ENCODE results near the gene OLFM3. TPM values are rescaled to one million over a fixed set of nuclear protein-coding genes. Genes with fewer than 3 reads are reported as not detected.

The OLFM3 gene
- total RNA-seq, 1 experiment from 2014 or later, result 0.26 TPM

GRCh38 chr1:101875891-101876290 is 120.8 kb downstream of the OLFM3 start:
- H2BK12ac ChIP-seq (ENCODE audit: insufficient read length, low read depth, low read length), result no peak overlapping the region
- H2BK5ac ChIP-seq (ENCODE audit: insufficient read length, low read length), result no peak overlapping the region
- no peak overlapping the region for H3T11ph ChIP-seq (ENCODE audit: low read length)
- H2AFZ ChIP-seq (ENCODE audit: low read length), result no peak overlapping the region
- H3K18ac ChIP-seq (ENCODE audit: insufficient read length, low read depth, low read length), result no peak overlapping the region
- no peak overlapping the region for H3K9ac ChIP-seq (ENCODE audit: extremely low read depth, insufficient read length, low read length)
- H2BK15ac ChIP-seq (ENCODE audit: low read depth, low read length), result no peak overlapping the region
- H3K56ac ChIP-seq (ENCODE audit: insufficient read length, low read depth, low read length), result no peak overlapping the region
- H4K20me1 ChIP-seq (ENCODE audit: control insufficient read depth, insufficient read depth, insufficient read length), result no peaks in the 10 kb centered on the region
- Mint-ChIP-seq H3K4me1 (no peaks in the 10 kb centered on the region), H3K36me3 (ENCODE audit: insufficient read depth in 1 of 3, low read depth in 3 of 3) (no peaks in the 10 kb centered on the region), H3K4me3 (no peak overlapping the region), H3K27me3 (ENCODE audit: low read depth) (no peaks in the 10 kb centered on the region), H3K27ac (no peak overlapping the region), H3K9me3 (no peaks in the 10 kb centered on the region)
- no peak overlapping the region for H3K14ac ChIP-seq (ENCODE audit: insufficient read depth, low read length)
- no peak for TF ChIP-seq CTCF (conservative IDR thresholded peaks at IDR 0.05)
- no peaks in the 10 kb centered on the region for H3K79me2 ChIP-seq (ENCODE audit: insufficient read depth, low read length)
- H3K4ac ChIP-seq (ENCODE audit: low read depth, low read length), result no peak overlapping the region
- H2BK20ac ChIP-seq (ENCODE audit: low read depth, low read length, poor library complexity, severe bottlenecking), result no peak overlapping the region
- H2AK5ac ChIP-seq (ENCODE audit: insufficient read length, low read length), result no peak overlapping the region
- H3K9me3 ChIP-seq (ENCODE audit: control insufficient read depth, low read depth, low read length), result no peaks in the 10 kb centered on the region
- no peaks in the 10 kb centered on the region for H3K27me3 ChIP-seq (ENCODE audit: insufficient read depth, low read length)
- H3K23me2 ChIP-seq (ENCODE audit: insufficient read length, low read depth, low read length, poor library complexity, severe bottlenecking), result no peaks in the 10 kb centered on the region
- no peak overlapping the region for H4K8ac ChIP-seq (replicated peaks; ENCODE audit: insufficient read length, low read depth, low read length)
- H4K5ac ChIP-seq (ENCODE audit: insufficient read length, low read depth, low read length), result no peak overlapping the region
- no peaks in the 10 kb centered on the region for H3K4me1 ChIP-seq (ENCODE audit: insufficient read depth, low read length)
- H3K27ac ChIP-seq (ENCODE audit: insufficient read length, low read depth, low read length), result no peak overlapping the region
- H3K79me1 ChIP-seq (ENCODE audit: insufficient read depth, low read depth, low read length, poor library complexity, severe bottlenecking), result no peaks in the 10 kb centered on the region
- H4K91ac ChIP-seq (ENCODE audit: insufficient read length, low read depth, low read length), result no peak overlapping the region
- no peak overlapping the region for H3K23ac ChIP-seq (ENCODE audit: insufficient read length, low read depth, low read length)
- no peak overlapping the region for H3K4me2 ChIP-seq (ENCODE audit: insufficient read depth, insufficient read length, low read length)
- no peak overlapping the region for H2BK120ac ChIP-seq (ENCODE audit: low read depth, low read length, poor library complexity, severe bottlenecking)
- no peak for DNase-seq
